Pancreas (tissue), 10 donors: ENCODE data around the gene USP13. TPM values are rescaled to one million over a fixed set of nuclear protein-coding genes. Genes with fewer than 3 reads are reported as not detected.

Source experiments
- ATAC-seq, 4 donors: fragments of 200-7000 bp; cut with Tn5 transposase; one replicate each; pipeline versions ENCODE4 v1.8.0 to v1.9.1; 2020; ENCODE audit warnings: mild to moderate bottlenecking in 4 of 4, moderate library complexity in 4 of 4
- DNase-seq, 6 donors: peaks; one replicate each; pipeline ENCODE4 v3.0.0-alpha.2; 2020
- FAIRE-seq: peaks from 2 replicates; lab custom pipeline; 2012; peaks lifted over from hg19 to GRCh38; lab: Jason Lieb, UNC
- H3K27ac ChIP-seq, 4 donors: fragments of 200-600 bp; sonication (generic); 1 replicate in 3 of 4; 2 replicates in 1 of 4; pipeline versions ENCODE4 v1.5.0 to v1.8.0; 2020
- H3K27me3 ChIP-seq, 4 donors: fragments of 200-600 bp; one replicate each; pipeline ENCODE4 v1.8.0; 2021
- H3K36me3 ChIP-seq, 3 donors: fragments of 200-600 bp; sonication (generic) in 1 of 3; one replicate each; pipeline versions ENCODE4 v1.5.0 to v1.8.0; 2020 to 2021
- H3K4me1 ChIP-seq, 3 donors: fragments of 200-600 bp; one replicate each; pipeline ENCODE4 v1.8.0; 2021
- H3K4me3 ChIP-seq, 4 donors: fragments of 200-600 bp; sonication (generic) in 2 of 4; one replicate each; pipeline versions ENCODE4 v1.5.0 to v1.8.0; 2020 to 2021
- H3K9me3 ChIP-seq, 4 donors: fragments of 200-600 bp; one replicate each; pipeline ENCODE4 v1.8.0; 2021
- WGBS, 2 donors: extraction: QIAGEN DNeasy Blood & Tissue Kit; methylation state at CpG; one replicate each; pipeline ENCODE4 v1.1.7; 2013; 5-methylcytosine and 5-hydroxymethylcytosine counted together
- intact Hi-C, 3 donors: fragments of 100-400 bp; cut with DNase I; formaldehyde crosslinking; loops; one replicate each; pipeline versions ENCODE4 v1.11.1 to v1.14.2; 2022
- polyA plus RNA-seq, 2 donors: library from polyadenylated mRNA; stranded (reverse); fragments of 200-250 nt; gene quantifications; one replicate each; pipeline ENCODE4 v1.2.3, GENCODE V29; 2013
- total RNA-seq, 6 donors: library from RNA; stranded (reverse); fragmentation: NEBNext Ultra II Directional in 4 of 6; extraction: Animal tissue kit (Norgen Biotek cat#: 25700) in 4 of 6; gene quantifications; one replicate each; pipeline versions ENCODE4 v1.2.1 to v1.2.4, GENCODE V29; 2021 to 2023
- TF ChIP-seq, protein P1 (sequence below), 4 donors: fragments of 200-600 bp; sonication (generic) in 3 of 4; IDR thresholded peaks; one replicate each; pipeline versions ENCODE4 v1.5.0 to v1.8.0; 2021; ENCODE audit warnings: antibody characterized with exemption in 4 of 4
- donor health status: healthy with polysubstance abuse.
- donor health status: DM: no; HTN: no; CAD: no; lungs with moderate emphysema.
- donor health status: DM: no; HTN: no; CAD: no.
- donor health status: control.
- donor health status: control.
- donor health status: Bipolar disorder and iron deficiency.
- donor health status: DM: yes; HTN: yes; CAD: no.
- donor health status: DM: no; HTN: no; CAD: no.
- donor health status: DM: no; HTN: no; CAD: no.
- donor health status: DM: yes; HTN: yes; CAD: no.

The USP13 gene
- total and polyA plus RNA-seq, 8 donors, result 1.1 to 6.1 (median 4.8) TPM

DNA sequence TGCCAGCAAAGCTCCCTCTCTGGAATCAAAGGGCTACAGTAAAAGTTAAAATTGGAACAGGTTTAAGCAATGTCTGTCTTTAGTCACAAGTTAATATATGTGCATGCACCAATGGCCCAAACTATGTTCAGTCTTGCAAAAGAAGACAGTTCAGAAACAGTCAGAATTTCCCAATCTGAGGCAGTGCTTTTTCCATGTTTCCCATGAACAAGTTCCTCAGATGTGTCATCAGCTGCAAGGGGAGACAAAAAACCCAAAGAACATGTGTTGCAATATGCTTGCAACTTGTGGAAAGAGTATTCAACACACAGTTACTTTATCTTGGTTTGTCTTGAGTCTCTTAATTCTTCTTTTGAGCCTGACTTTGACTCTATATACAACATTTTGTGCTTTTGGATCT, 148.4 kb downstream of the USP13 start:
- TF ChIP-seq, protein P1, sequence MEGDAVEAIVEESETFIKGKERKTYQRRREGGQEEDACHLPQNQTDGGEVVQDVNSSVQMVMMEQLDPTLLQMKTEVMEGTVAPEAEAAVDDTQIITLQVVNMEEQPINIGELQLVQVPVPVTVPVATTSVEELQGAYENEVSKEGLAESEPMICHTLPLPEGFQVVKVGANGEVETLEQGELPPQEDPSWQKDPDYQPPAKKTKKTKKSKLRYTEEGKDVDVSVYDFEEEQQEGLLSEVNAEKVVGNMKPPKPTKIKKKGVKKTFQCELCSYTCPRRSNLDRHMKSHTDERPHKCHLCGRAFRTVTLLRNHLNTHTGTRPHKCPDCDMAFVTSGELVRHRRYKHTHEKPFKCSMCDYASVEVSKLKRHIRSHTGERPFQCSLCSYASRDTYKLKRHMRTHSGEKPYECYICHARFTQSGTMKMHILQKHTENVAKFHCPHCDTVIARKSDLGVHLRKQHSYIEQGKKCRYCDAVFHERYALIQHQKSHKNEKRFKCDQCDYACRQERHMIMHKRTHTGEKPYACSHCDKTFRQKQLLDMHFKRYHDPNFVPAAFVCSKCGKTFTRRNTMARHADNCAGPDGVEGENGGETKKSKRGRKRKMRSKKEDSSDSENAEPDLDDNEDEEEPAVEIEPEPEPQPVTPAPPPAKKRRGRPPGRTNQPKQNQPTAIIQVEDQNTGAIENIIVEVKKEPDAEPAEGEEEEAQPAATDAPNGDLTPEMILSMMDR (IDR thresholded peaks at IDR 0.05), result no peak
- Histone ChIP-seq H3K9me3 (no peaks in the 10 kb centered on the region), H3K27me3 (no peaks in the 10 kb centered on the region), H3K27ac (no peak overlapping the region), H3K36me3 (no peaks in the 10 kb centered on the region), H3K4me3 (no peak overlapping the region), H3K4me1 (peaks cover 0 to 15% (median 6%) of the 10 kb centered on the region in 3 donors)
- ATAC-seq (peak in 1 of 4 donors; percentile 51), FAIRE-seq (no peak), DNase-seq (no peak)
- intact Hi-C loops, result no loop called here

DNA sequence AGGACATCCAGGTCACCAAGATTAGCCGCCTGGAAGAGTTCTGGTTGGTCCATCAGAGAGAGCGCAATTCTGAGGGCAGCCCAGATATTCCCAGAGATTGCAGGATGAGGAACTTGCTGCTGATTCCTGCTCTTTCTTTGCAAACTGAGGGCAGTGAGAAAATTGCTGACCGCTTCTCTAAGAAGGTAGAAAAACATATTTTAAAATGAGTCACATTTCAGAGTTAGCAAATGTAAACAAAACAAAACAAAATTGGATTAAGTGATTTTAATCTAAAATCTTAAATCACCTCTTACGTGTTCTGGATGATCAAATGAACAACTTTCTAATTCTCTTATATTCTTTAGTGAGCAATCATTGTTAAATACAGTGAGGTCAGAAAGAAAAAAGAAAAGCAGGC, 149.0 kb downstream of the USP13 start:
- no peak overlapping the region for H3K4me3 ChIP-seq
- H3K27me3 ChIP-seq, result no peaks in the 10 kb centered on the region
- peaks cover 0 to 11% (median 6%) of the 10 kb centered on the region in 3 donors for H3K4me1 ChIP-seq
- intact Hi-C loops, result no loop called here
- H3K9me3 ChIP-seq, result no peaks in the 10 kb centered on the region
- TF ChIP-seq, protein P1 (IDR thresholded peaks at IDR 0.05), result no peak
- H3K36me3 ChIP-seq, result no peaks in the 10 kb centered on the region
- ATAC-seq, result no peak
- WGBS, 2 donors, result 94 to 95% methylated on average over 4 of the region's 4 CpGs
- no peak overlapping the region for H3K27ac ChIP-seq
- FAIRE-seq, result no peak
- DNase-seq, result no peak

DNA sequence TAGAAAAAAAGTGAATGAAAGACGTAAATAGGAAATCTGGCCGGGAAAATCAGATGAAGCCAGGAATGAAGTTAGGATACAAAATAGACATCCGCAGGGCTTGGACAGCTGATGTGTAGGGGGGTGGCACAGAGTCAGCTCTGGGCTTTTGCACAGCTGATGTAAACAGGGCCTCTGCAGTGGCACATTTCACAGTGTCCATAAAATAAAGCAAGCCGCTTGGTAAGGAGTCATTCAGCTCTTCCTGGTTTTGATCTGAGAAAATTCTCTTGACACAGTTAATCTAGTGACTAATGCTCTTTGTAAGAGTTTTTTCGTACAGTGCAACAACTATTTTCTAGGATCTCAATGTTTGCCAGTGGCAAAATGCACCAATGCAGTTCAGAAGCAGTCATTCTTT, 153.3 kb downstream of the USP13 start:
- no peak for DNase-seq
- ATAC-seq, result peak in 1 of 4 donors; percentile 31
- Histone ChIP-seq H3K4me3 (no peak overlapping the region), H3K9me3 (no peaks in the 10 kb centered on the region), H3K27ac (no peak overlapping the region), H3K4me1 (no peaks in the 10 kb centered on the region), H3K36me3 (no peaks in the 10 kb centered on the region), H3K27me3 (no peaks in the 10 kb centered on the region)
- 57 to 77% methylated on average over 5 of the region's 5 CpGs for WGBS, 2 donors
- TF ChIP-seq, protein P1 (IDR thresholded peaks at IDR 0.05), result no peak
- no peak for FAIRE-seq
- intact Hi-C loops, result no loop called here

DNA sequence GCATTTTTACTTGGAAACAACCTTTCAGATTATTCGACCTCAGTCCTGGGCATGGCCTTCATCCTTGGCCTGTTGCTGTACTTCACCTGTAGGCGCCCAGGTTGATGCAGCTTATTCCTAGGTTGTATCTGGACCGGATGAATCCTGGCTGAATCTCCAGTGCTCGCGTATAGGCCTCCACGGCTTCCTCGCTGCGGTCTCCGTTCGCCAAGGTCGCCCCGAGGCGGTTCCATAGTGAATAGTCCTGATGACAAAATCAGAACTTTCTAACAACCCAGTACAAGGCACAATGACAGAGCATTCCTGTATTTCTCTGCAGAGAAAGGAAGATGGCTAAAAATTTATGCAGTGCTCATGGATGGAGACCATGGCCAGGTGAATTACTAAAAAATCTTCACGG, 154.7 kb downstream of the USP13 start:
- H3K4me3 ChIP-seq, result no peak overlapping the region
- H3K27ac ChIP-seq, result no peak overlapping the region
- H3K36me3 ChIP-seq, result no peaks in the 10 kb centered on the region
- DNase-seq, result no peak
- FAIRE-seq, result no peak
- H3K4me1 ChIP-seq, result no peaks in the 10 kb centered on the region
- H3K9me3 ChIP-seq, result no peaks in the 10 kb centered on the region
- TF ChIP-seq, protein P1 (IDR thresholded peaks at IDR 0.05), result no peak
- WGBS, 2 donors, result 93 to 95% methylated on average over 14 of the region's 14 CpGs
- intact Hi-C loops, result no loop called here
- no peak for ATAC-seq
- H3K27me3 ChIP-seq, result no peaks in the 10 kb centered on the region

DNA sequence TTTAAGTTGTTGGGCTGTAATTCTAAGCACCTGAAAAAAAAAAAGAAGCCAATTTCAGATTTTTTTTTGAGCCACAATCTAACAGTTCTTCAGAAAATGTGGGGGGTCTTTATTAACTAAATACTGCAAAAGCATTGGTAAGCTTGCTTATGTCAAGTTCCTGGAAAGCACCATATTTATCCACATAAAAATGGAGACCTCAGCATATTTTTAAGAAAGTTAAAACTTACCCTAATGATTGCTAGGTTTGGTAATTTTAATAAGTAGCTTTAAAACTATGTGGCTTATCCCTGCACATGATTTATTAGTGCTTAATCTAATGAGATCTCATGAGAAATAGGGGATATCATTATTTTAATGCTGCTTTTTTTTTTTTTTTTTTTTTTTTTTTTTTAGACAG, 156.8 kb downstream of the USP13 start:
- intact Hi-C loops, result no loop called here
- Histone ChIP-seq H3K4me1 (no peaks in the 10 kb centered on the region), H3K4me3 (no peak overlapping the region), H3K9me3 (no peaks in the 10 kb centered on the region), H3K27me3 (no peaks in the 10 kb centered on the region), H3K36me3 (no peaks in the 10 kb centered on the region), H3K27ac (no peak overlapping the region)
- ATAC-seq (no peak), FAIRE-seq (no peak), DNase-seq (no peak)
- TF ChIP-seq, protein P1 (IDR thresholded peaks at IDR 0.05), result no peak
